Adrenal gland (tissue), 5 donors: Measurements from ENCODE around the gene TENT4A.

Source experiments
- CTCF ChIP-seq, 6 experiments: fragments of 450-650 bp in 4 of 6; fragments of 200-600 bp in 2 of 6; sonication (generic) in 1 of 6; IDR thresholded peaks; 1 replicate in 5 of 6; 2 replicates in 1 of 6; pipeline versions ENCODE4 v1.5.1 to v1.8.0; 2016 to 2021; ENCODE audit warnings: antibody characterized with exemption in 6 of 6, mild to moderate bottlenecking in 2 of 6, moderate library complexity in 1 of 6
- POLR2A ChIP-seq, 2 donors: fragments of 450-650 bp; IDR thresholded peaks; one replicate each; pipeline ENCODE4 v1.6.1; 2017; ENCODE audit warnings: antibody characterized with exemption in 2 of 2, mild to moderate bottlenecking in 2 of 2, moderate library complexity in 1 of 2
- donor health status: DM: no; HTN: no; CAD: no.

- TF ChIP-seq CTCF (IDR thresholded peaks at IDR 0.05) (no peak), POLR2A (IDR thresholded peaks at IDR 0.05) (no peak)
These were observed 79.1 kb downstream of the TENT4A start for GRCh38 chr5:6792376-6792775.
